Measurements from ENCODE around the gene TRPM6.

- TF ChIP-seq POLR2A (IDR thresholded peaks at IDR 0.05) (no peak), CTCF (IDR thresholded peaks at IDR 0.05) (no peak)
Observed at GRCh38 chr9:74748966-74749365, 138.8 kb downstream of the TRPM6 start.
